Kidney epithelial cell (primary cell): ENCODE data around the gene RSRC2. TPM values are rescaled to one million over a fixed set of nuclear protein-coding genes. Genes with fewer than 3 reads are reported as not detected.
"Not testable (repeated sequence)": the region's sequence is repeated elsewhere in the genome, so short reads cannot be mapped to it uniquely, and the experiment has no call there.

Source experiments
- DNase-seq: peaks from one replicate; pipeline ENCODE4 v3.0.0-alpha.2; 2010; ENCODE audit warnings: low read depth
- H3K27me3 ChIP-seq: 2 replicates; pipeline ENCODE4 v1.6.0; 2011; ENCODE audit warnings: low read length; ENCODE audit not compliant: control insufficient read depth, insufficient read depth
- H3K36me3 ChIP-seq: 2 replicates; pipeline ENCODE4 v1.5.1; 2011; ENCODE audit warnings: low read length; ENCODE audit not compliant: control insufficient read depth, insufficient read depth
- H3K4me3 ChIP-seq: 2 replicates; pipeline ENCODE4 v1.5.1; 2011; ENCODE audit warnings: low read depth, mild to moderate bottlenecking, control low read depth, low read length
- total RNA-seq: library from RNA; depleted of rRNA; stranded (reverse); fragments of >200 nt; gene quantifications from 2 replicates; pipeline ENCODE4 v1.2.3, GENCODE V29; 2015
- TF ChIP-seq, protein P1 (sequence below): IDR thresholded peaks from 2 replicates; pipeline ENCODE4 v1.5.1; 2011; ENCODE audit warnings: mild to moderate bottlenecking, moderate library complexity, low read length, control low read depth, inconsistent platforms; ENCODE audit not compliant: insufficient read depth, poor library complexity, severe bottlenecking

Gene RSRC2
- total RNA-seq, 1 donor from 2014 or later, result 41.2 TPM

DNA sequence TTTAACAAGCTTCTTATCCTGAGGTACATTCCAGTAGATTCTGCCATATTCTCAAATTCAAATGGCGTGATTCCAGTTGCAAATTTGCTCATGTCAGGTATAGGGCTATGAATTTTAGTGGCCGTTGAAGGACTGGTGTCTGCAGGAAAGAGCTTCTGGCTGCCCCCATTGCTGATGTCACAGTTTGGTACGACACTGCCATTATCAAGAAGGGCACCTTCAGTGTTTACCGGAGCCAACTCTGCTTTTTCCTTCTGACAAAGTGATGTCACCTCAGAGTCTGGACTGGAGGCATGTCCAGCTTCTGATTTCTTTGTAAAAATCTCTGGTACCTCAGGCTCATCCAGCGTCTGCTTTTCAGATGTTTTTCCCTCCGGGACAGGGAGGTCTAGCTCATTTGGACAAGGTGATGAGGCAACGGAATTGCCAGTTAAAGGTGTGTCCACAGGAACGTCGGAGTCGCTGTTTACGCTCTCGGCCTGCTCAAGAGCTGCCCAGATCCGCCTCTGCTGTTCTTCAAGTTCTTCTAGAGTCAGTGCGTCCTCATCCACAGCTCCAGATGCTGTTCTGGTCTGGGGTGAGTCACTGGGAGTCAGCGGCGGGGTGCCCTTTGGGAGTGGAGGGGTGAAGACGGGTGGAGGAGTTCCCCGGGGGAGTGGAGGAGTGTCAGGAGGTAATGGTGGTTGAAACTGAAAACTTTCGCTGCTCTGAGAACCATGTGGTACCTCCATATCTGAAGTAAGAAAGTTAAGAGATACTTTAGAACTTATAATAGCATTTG is 53.0 kb downstream of the RSRC2 start:
- H3K4me3 ChIP-seq, result no peak overlapping the region
- peaks cover 2% of the 10 kb centered on the region for H3K36me3 ChIP-seq
- no peaks in the 10 kb centered on the region for H3K27me3 ChIP-seq
- TF ChIP-seq, protein P1, sequence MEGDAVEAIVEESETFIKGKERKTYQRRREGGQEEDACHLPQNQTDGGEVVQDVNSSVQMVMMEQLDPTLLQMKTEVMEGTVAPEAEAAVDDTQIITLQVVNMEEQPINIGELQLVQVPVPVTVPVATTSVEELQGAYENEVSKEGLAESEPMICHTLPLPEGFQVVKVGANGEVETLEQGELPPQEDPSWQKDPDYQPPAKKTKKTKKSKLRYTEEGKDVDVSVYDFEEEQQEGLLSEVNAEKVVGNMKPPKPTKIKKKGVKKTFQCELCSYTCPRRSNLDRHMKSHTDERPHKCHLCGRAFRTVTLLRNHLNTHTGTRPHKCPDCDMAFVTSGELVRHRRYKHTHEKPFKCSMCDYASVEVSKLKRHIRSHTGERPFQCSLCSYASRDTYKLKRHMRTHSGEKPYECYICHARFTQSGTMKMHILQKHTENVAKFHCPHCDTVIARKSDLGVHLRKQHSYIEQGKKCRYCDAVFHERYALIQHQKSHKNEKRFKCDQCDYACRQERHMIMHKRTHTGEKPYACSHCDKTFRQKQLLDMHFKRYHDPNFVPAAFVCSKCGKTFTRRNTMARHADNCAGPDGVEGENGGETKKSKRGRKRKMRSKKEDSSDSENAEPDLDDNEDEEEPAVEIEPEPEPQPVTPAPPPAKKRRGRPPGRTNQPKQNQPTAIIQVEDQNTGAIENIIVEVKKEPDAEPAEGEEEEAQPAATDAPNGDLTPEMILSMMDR, result no peak
- no peak for DNase-seq

GRCh38 chr12:122471324-122472226 is 55.2 kb downstream of the RSRC2 start:
- no peak overlapping the region for H3K4me3 ChIP-seq
- no peaks in the 10 kb centered on the region for H3K36me3 ChIP-seq
- H3K27me3 ChIP-seq, result no peaks in the 10 kb centered on the region
- TF ChIP-seq, protein P1, result peak; percentile 67
- no peak for DNase-seq

DNA sequence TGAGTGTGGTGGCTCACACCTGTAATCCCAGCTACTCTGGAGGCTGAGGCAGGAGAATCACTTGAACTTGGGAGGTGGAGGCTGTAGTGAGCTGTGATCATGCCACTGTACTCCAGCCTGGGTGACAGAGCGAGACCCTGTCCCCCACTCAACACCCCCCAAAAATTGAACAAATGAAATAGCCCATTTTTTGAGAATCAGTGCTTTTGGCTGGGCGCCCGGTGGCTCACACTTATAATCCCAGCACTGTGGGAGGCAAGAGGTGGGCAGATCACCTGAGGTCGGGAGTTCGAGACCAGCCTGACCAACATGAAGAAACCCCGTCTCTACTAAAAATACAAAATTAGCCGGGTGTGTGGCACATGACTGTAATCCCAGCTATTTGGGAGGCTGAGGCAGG is 56.2 kb downstream of the RSRC2 start:
- H3K36me3 ChIP-seq, H3K27me3 ChIP-seq, H3K4me3 ChIP-seq, DNase-seq: not testable (repeated sequence)

- H3K36me3 ChIP-seq, H3K27me3 ChIP-seq, H3K4me3 ChIP-seq, DNase-seq: not testable (repeated sequence)
Observed at GRCh38 chr12:122469856-122470255, 56.9 kb downstream of the RSRC2 start.

- no peak for DNase-seq
Observed at GRCh38 chr12:122467983-122468382, 58.8 kb downstream of the RSRC2 start.

DNA sequence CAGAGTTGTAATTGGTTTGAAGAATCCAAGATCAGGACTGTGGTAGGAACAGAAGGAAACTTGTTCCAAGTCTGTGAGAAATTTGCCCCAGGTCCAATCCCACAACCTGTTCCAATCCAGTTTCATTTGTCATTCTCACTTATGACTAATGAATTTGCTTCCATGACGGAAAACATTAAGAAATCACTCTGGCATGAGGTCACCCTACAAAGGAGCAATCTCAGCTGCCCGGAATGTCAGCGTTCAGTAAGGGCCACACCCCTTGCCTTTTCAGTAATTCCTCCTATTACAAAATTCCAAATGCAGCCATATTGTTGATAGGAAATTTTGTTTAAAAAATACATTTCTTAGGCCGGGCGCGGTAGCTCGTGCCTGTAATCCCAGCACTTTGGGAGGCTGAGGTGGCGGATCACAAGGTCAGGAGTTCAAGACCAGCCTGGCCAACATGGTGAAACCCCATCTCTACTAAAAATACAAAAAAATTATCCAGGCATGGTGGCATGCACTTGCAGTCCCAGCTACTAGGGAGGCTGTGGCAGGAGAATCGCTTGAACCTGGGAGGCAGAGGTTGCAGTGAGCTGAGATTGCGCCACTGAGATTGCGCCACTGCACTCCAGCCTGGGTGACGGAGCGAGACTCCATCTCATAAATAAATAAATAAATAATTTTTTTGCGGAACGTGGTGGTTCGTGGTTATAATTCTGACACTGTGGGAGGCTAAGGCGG is 62.3 kb downstream of the RSRC2 start:
- H3K36me3 ChIP-seq, H3K27me3 ChIP-seq, H3K4me3 ChIP-seq: not testable (repeated sequence)
- DNase-seq, result peak; percentile 93

More at GRCh38 chr12:122467983-122468382, 58.8 kb downstream of the RSRC2 start:
- no peak overlapping the region for H3K4me3 ChIP-seq
- no peaks in the 10 kb centered on the region for H3K36me3 ChIP-seq
- TF ChIP-seq, protein P1, result no peak
- H3K27me3 ChIP-seq, result no peaks in the 10 kb centered on the region

GRCh38 chr12:122460641-122461040 is 66.1 kb downstream of the RSRC2 start:
- Histone ChIP-seq H3K4me3 (no peak overlapping the region), H3K27me3 (no peaks in the 10 kb centered on the region), H3K36me3 (no peaks in the 10 kb centered on the region)
- TF ChIP-seq, protein P1, result no peak
- no peak for DNase-seq
